Stimulated activated CD4-positive, alpha-beta T cell treated with anti-CD3 and anti-CD28 coated beads, TNF-alpha, amount 100 ng/mL, for 4 hours (primary cell): ENCODE data around the gene GRPR.
"Not testable (repeated sequence)": the region's sequence is repeated elsewhere in the genome, so short reads cannot be mapped to it uniquely, and the experiment has no call there.

Experiments used
- DNase-seq, 3 experiments: peaks; one replicate each; pipeline ENCODE4 v3.0.0-alpha.2; 2020; ENCODE audit warnings: low read depth in 3 of 3

GRPR gene

GRCh38 chrX:16177260-16177659, 53.9 kb downstream of the GRPR start:
- no peak for DNase-seq

GRCh38 chrX:16183843-16184242, 60.5 kb downstream of the GRPR start:
- not testable (repeated sequence) for DNase-seq

- DNase-seq: no peak
Measured at GRCh38 chrX:16185725-16186136, 62.4 kb downstream of the GRPR start.

- DNase-seq: no peak
Measured at GRCh38 chrX:16186380-16187007, 63.1 kb downstream of the GRPR start.

GRCh38 chrX:16187024-16187760, 63.8 kb downstream of the GRPR start:
- no peak for DNase-seq

GRCh38 chrX:16188687-16189086, 65.3 kb downstream of the GRPR start:
- no peak for DNase-seq

GRCh38 chrX:16191605-16192004, 68.2 kb downstream of the GRPR start:
- DNase-seq: no peak

GRCh38 chrX:16196829-16197228, 73.5 kb downstream of the GRPR start:
- DNase-seq: no peak

GRCh38 chrX:16199343-16199742, 76.0 kb downstream of the GRPR start:
- DNase-seq: no peak

GRCh38 chrX:16202943-16203342, 79.6 kb downstream of the GRPR start:
- no peak for DNase-seq
